HUDEP-2 (cell line): ENCODE data around the gene CENPH.
"Not testable (repeated sequence)": the region's sequence is repeated elsewhere in the genome, so short reads cannot be mapped to it uniquely, and the experiment has no call there.

Source experiments
- DNase-seq, 76 experiments: peaks; one replicate each; lab custom pipeline; 2025; ENCODE audit not compliant: unreplicated experiment in 76 of 76; lab: John Stamatoyannopoulos, UW

Gene CENPH, protein sequence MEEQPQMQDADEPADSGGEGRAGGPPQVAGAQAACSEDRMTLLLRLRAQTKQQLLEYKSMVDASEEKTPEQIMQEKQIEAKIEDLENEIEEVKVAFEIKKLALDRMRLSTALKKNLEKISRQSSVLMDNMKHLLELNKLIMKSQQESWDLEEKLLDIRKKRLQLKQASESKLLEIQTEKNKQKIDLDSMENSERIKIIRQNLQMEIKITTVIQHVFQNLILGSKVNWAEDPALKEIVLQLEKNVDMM

DNA sequence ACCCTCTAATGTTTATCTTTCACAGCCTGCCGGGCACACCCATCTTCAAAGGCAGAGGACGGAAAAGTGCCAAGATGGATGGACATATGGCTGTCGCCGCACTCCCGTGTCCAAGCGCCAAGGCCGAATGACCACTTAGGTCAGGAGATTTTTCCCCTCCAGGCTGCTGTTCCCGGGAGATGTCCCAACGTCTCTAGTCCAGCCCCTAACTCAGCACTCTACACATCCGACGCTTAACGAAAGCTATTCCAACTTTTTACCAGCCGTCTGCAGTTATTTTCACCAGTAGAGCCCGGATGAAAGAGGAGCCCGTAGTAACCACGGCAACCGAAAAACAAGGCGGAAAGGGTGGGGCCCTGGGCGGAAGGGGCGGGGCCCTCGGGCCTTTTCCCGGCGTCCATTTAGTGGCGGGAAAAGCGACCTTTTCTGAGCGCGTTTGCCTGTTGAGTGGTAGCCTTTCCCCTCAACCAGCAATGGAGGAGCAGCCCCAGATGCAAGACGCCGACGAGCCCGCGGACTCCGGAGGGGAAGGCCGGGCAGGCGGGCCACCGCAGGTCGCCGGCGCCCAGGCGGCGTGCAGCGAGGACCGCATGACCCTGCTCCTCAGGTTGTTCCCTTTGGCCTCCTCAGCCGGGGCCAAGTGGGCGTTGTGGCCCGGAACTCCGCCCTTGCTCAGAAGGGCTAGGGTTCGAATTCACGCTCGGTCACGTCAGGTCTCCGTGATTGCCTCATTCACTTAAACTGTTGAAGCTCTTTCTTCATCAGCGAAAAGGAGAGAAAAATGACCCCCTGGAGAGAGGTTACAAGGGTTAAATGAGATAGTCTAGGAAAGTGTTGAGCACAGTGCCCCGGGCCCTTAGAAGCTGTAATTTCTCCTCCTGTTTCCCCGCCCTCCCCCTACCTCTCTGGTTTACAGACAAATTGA, at the start of gene CENPH:
Gene CENPH, plus strand, starts transcription at position 422 of the 925 bp plus-strand sequence. Its CDS starts 52 bp downstream, at position 474.
- DNase-seq, result peak; percentile 14 to 95 (median 86)

- not testable (repeated sequence) for DNase-seq
Observed at GRCh38 chr5:69140239-69140638, 49.1 kb upstream of the CENPH start.

- no peak for DNase-seq
Observed at GRCh38 chr5:69140827-69141226, 48.6 kb upstream of the CENPH start.

DNA sequence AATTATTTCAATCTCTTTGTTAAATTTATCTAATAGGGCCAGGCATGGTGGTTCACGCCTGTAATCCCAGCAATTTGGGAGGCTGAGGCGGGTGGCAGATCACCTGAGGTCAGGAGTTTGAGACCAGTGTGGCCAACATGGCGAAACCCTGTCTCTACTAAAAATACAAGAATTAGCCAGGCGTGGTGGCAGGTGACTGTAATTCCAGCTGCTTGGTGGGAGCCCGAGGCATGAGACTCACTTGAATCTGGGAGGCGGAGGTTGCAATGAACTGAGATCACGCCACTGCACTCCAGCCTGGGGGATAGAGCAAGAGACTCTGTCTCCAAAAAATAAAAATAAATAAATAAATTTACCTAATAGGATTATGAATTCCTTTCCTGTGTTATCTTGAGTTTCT, 40.8 kb upstream of the CENPH start:
- not testable (repeated sequence) for DNase-seq

DNA sequence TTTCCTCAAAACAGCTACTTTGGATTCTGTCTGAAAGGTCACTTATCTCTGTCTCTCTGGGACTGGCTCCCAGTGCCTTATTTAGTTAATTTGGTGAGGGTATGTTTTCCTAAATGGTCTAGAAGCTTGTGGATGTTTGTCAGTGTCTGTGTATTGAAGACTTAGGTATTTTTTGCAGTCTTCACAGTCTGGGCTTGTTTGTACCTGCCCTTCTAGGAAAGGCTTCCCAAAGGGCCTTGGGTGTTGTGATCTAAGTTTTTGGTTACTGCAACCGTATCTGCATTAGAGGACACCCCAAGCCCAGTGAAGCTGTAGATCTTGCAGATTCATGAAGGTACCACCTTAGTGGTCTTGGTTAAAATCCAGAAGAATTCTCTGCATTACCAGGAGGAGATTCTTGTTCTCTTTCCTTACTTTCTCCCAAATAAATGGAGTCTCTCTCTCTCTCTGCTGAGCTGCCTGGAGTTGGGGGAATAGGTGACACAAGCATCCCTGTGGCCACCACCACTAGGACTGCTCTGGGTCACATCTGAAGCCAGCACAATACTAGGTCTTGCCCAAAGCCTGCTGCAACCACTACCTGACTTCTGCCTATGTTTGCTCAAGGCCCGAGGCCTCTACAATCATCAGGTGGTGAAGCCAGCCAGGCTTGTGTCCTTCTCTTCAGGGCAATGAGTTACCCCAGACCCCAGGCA, 40.3 kb upstream of the CENPH start:
- no peak for DNase-seq

DNA sequence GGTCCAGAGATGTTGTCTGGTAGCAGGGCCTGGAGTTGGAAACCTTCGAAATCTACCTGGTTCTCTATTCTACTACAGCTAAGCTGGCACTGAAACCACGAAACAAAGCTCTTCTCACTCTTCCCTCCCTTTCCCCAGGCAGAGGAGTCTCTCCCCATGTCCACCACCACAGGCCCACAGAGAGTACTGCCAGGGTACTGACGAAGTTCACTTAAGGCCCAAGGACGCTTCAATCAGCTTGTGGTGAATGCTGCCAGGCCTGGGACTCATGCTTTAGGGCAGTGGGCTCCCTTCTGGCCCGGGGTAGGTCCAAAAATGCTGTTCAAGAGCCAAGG, 39.7 kb upstream of the CENPH start:
- no peak for DNase-seq

DNA sequence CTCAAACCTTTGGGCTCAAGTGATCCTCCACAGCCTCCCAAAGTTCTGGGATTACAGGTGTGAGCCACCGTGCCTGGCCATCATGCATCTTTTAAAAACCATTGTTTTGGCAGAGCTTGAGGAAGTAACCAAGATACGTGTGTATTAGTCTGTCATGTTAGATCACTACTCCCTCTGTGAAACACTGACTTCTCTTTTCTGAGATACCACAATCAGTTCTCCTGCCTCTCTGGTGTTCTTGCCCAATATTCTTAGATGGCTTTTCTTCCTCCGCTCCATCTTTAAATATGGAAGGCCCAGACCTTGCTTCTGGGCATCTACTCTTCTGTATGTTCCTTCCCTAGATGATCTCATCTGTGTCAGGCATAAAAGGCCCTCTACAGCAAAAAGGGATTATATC, 36.7 kb upstream of the CENPH start:
- no peak for DNase-seq

DNA sequence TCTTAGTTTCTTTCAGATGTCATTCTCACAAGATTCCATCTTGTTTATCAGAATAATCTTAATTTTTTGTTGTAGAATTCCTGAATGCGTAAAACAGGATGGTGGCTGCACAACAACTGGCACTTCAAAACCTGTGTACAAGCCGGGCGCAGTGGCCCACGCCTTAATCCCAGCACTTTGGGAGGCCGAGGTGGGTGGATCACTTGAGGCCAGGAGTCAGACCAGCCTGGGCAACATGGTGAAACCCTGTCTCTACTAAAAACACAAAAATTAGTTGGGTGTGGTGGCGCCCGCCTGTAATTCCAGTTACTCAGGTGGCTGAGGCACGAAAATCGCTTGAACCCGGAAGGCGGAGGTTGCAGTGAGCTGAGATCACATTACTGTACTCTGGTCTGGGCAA, 32.9 kb upstream of the CENPH start:
- DNase-seq, result no peak

DNA sequence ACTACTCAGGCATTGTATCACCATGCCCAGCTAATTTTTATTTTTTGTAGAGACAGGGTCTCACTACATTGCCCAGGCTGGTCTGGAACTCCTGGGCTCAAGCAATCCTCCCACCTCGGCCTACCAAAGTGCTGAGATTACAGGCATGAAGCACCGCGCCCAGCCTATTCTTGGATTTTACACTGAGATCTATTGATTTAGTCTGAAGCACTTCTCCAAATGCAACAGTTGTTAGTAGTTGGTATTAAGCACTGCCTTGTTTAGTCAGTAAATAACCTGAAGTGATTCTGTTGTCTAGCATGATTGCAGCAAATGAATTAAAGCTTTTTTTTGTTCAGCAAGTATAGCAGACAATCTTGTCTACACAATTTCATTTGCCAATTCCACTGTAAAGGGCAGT, 31.3 kb upstream of the CENPH start:
- DNase-seq, result no peak

DNA sequence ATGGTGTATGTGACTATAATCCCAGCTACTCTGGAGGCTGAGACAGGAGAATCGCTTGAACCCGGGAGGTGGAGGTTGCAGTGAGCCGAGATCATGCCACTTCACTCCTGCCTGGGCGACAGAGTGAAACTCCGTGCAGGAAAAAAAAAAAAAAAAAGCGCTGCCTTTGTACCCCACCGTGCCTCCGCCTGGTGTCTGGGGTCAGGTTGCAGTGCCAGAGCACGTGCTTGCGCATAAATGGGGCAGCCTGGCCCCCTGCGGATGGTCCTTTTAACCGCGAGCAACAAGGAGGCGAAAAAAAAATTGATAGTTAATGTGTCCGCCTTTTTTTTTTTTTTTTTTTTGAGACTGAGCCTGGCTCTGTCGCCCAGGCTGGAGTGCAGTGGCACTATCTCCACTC, 28.7 kb upstream of the CENPH start:
- no peak for DNase-seq

DNA sequence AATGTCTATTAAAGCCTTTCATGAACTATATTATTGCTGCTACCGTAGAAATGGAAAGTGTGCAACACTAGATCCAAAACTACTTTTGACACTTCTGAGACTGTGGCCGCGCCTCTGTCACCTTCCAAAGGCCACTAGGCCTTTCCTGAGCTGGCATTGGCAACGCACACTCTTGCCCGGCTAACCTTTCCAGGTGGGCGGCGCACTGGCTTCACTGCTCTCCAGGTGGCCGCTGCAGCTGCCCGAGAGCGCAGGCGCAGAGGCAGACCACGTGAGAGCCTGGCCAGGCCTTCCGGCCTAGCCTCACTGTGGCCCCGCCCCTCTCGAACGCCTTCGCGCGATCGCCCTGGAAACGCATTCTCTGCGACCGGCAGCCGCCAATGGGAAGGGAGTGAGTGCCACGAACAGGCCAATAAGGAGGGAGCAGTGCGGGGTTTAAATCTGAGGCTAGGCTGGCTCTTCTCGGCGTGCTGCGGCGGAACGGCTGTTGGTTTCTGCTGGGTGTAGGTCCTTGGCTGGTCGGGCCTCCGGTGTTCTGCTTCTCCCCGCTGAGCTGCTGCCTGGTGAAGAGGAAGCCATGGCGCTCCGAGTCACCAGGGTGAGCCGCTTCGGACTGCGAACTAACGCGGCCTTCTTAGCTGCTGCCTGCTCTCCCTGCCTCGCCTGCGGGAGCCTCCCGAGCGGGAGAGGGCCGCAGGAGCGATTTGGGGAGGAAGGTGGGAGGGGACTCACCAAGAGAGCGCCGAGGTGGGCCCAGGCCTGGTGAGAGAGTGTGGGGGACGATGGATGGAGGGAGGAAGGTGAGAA, 22.5 kb upstream of the CENPH start, which contains the start of gene CCNB1:
Gene CCNB1, plus strand, starts transcription at position 465 of the 807 bp plus-strand sequence. Its CDS starts 113 bp downstream, at position 578.
- peak; percentile 45 to 99 (median 96) for DNase-seq

- DNase-seq, result peak in 2 of 76 experiments; percentile 3 to 35
Observed at GRCh38 chr5:69167493-69167855, 21.9 kb upstream of the CENPH start.

- peak in 1 of 76 experiments; percentile 35 for DNase-seq
Observed at GRCh38 chr5:69167929-69168328, 21.5 kb upstream of the CENPH start.

DNA sequence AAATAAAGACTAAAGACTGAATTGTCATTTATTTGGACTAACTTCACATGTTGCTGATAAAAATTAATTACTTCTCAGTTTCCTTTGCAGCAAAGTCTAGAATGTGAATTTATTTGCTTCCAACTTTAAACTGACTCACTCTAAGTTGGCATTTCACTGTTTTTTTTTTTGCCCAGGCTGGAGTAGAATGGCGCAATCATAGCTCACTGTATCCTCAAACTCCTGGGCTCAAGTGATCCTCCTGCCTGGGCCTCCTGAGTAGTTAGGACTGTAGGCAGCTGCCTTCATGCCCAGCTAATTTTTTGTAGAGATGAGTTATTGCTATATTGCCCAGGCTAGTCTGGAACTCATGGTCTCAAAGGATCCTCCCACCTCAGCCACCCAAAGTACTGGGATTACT, 18.9 kb upstream of the CENPH start:
- DNase-seq, result no peak

DNA sequence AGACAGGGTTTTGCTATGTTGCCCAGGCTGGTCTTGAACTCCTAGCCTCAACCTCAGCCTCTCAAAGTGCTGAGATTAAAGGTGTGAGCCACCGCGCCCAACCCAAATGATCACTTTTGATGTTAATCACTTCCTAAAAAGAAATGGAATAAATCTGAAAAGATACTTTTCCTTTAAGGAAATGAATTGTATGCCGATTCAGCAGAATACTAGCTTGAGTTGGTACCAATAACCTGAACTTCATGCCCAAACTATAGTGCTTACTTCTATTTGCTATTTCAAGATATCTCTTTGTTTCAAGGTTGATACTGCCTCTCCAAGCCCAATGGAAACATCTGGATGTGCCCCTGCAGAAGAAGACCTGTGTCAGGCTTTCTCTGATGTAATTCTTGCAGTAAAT, 18.4 kb upstream of the CENPH start:
- no peak for DNase-seq

GRCh38 chr5:69181659-69182293, 7.6 kb upstream of the CENPH start:
- not testable (repeated sequence) for DNase-seq

DNA sequence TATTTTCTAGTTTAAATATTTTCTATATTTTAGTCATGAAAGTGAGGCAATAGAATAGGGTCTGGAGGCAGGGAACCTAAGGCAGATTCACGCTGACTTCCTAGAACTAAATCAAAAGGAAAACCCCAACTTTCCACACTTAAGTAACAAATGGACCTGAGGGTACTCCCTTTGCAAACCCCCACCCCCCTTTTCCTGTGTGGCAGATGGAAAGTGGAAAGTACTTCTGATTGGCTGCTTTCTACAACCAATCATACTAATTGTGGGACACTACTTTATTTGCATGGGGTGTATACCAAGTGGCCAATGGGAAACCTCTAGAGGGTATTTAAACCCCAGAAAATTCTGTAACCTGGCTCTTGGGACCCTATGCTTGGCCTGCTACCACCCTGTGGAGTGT, 4.8 kb upstream of the CENPH start:
- DNase-seq, result no peak

GRCh38 chr5:69187342-69187741, 2.0 kb upstream of the CENPH start:
- DNase-seq, result no peak

DNA sequence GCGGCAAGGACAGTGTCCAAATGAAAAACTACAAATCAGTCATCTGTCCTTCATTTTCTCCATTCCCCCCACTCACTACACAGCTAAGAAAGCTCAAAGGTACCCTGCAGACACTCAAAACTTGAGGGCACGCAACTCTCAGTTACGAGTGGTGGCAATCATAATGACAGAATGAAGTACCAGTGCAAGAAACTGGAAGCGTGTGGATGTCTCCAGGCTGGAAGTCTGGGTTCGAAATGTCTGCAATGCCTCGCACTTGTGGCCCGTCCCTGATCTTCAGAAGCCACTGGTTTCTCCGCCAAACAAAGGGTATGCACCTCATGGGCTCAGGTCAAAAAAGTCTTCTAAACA, 597 bp upstream of the CENPH start:
- DNase-seq, result peak in 2 of 76 experiments; percentile 50 to 51

- no peak for DNase-seq
Observed at GRCh38 chr5:69202497-69202896, 13.1 kb downstream of the CENPH start.
